Body of pancreas (tissue), 4 donors: ENCODE results near the gene UBQLN4.

Experiments
- CTCF ChIP-seq, 7 experiments: fragments of 450-650 bp in 4 of 7; fragments of 200-600 bp in 3 of 7; sonication (generic) in 3 of 7; IDR thresholded peaks; one replicate each; pipeline ENCODE4 v1.5.1; 2016 to 2019; ENCODE audit warnings: antibody characterized with exemption in 7 of 7
- POLR2A ChIP-seq, 3 donors: fragments of 450-650 bp; IDR thresholded peaks; one replicate each; pipeline ENCODE4 v1.6.1; 2016; ENCODE audit warnings: antibody characterized with exemption in 3 of 3, mild to moderate bottlenecking in 2 of 3

- TF ChIP-seq CTCF (IDR thresholded peaks at IDR 0.05) (no peak), POLR2A (IDR thresholded peaks at IDR 0.05) (no peak)
Observed at GRCh38 chr1:156102633-156103511, 49.3 kb upstream of the UBQLN4 start.
